Fibroblast of the conjunctiva (primary cell): ENCODE measurements around the gene CIB2.
A peak's percentile ranks its signal among the peaks of the same experiment; 100 is the strongest.

ENCODE experiments used
- DNase-seq: peaks from one replicate; pipeline ENCODE4 v3.0.0-alpha.2; 2010; ENCODE audit warnings: low read depth

The CIB2 gene

DNA sequence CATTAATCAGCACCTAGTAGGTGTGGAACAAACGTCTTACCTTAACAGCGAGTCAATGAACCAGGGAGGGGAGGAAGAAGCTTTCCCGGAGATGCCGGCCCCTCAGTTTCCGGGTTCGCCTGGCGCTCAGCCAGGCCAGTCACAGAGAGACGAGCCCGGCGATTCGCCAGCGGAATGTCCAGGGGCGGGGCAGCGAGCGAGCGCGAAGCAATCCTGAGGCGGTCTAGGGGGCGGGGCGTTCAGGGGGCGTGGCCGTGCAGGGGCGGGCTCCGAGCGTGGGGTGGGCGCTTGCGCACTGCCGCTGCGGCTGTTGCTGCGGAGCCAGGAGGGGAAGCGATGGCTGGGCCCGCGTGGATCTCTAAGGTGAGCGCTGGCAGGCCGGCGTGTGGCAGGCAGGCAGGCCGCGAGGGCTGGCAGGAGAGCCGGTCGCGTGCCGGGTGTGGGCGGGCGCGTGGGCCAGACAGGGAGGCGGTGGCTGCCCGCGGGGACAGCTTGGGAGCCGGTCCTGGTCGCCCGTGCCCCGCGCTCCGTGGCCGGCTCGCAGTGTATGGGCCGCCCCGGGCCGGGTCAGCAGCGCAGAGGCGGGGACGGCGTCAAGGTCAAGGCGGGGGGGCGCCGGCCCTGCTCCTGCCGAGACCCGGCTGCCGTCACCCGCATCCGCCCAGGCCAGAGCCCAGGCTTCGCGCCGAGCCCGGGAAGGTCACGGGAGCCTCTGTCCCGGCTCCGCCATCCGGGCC lies 18.0 kb upstream of the CIB2 start, which contains the start of gene IDH3A:
TSS of gene IDH3A (plus strand) at position 295 of the 737 bp plus-strand sequence. CDS start at position 337, 42 bp downstream.
- DNase-seq = peak; percentile 95

DNA sequence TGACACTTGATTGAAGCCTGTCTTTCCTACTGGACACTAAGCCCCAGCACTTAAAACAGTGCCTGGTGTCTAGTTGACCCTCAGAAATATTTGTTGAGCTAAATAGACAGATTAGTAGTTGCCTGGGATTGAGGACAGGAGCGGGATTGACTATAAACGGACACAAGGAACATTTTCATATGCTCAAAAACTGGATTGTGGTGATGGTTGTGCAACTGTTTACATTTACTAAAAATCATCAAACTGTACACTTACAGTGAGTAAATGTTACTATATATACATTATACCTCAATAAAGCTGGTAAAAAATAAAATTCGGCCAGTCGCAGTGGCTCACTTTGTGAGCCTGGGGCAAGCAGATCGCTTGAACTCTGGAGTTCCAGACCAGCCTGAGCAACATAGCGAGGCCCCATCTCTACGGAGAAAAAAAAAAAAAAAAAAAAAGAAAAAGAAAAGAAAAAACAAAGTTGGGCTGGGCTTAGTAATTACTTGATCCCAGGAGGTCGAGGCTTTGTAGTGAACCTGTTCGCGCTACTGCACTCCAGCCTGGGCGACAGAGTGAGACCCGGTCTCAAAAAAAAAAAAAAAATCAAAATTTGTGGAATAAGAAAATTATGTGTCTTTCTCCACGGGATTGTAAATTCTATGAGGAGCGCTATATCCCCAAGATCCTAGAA lies 17.3 kb upstream of the CIB2 start:
- no peak for DNase-seq

DNA sequence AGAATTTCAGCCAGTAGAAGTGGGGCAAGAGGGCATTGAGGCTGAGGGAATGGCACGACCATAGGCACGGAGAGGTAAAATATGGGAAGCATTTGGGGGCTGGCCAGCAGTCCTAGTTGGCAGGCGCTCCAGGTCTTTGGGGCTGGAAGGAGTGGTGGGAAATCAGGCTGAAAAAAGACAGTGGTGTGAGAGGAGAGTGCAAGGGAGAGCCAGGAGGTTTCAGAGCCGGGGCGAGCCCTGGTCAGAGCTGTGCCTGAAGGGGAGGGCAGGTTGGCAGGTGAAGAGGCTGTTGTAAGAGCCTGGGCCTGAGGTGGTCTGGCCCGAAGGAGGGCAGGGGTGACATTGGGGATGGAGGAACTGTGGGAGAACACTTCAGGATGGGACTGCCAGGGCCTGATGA lies 16.3 kb upstream of the CIB2 start:
- DNase-seq = no peak

DNA sequence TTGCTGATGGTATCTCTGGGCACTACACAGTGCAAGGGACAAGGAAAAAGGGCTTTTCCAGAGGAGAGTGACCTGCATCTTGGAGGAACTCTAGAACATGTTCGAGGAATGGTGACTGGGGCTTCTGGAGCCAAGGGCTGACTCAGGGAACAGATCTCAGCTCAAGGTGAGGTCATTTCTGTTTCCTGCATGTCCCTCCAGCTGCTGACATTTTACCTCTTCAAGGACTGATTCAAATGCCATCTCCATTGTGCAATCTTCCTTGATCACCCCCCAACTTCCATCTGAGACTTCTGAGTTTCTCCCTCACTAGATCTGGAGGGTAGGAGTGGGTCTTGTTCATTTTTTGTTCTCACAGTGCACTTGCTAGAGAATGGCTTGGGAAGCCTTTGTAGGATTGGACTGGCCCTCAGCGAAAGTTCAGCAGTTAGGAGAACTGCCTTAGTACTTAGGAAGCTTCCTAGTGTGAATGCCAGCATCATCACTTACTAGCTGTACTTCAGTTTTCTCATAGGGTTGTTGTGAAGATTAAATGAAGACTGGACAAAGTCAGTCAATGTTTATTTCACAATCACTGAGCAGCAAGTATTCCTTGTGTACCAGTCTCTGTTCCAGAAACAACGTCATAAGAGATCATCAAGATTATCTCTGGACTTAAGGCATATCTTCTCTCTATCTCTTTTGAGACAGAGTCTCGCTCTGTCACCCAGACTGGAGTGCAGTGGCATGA lies 15.3 kb upstream of the CIB2 start:
- DNase-seq = no peak

DNA sequence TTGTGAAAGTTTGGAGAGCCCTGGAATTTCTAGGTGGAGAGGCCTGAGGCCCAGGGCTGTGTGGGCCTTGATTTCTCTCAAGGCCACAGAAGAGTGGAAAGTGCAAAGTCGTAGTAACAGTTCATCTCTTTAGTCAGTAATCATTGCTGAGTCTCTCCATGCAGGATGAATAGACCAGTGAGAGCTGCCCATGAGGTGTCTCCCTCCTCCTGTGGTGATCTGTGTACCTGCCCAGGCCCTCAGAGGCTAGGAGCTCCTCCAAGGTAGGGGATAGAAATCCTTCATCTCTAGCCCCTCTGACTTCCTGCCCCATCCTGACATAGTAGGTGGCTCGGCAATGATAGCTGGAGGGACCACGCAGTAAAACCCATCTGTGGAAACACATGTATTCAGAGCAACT lies 11.1 kb upstream of the CIB2 start:
- DNase-seq = no peak

DNA sequence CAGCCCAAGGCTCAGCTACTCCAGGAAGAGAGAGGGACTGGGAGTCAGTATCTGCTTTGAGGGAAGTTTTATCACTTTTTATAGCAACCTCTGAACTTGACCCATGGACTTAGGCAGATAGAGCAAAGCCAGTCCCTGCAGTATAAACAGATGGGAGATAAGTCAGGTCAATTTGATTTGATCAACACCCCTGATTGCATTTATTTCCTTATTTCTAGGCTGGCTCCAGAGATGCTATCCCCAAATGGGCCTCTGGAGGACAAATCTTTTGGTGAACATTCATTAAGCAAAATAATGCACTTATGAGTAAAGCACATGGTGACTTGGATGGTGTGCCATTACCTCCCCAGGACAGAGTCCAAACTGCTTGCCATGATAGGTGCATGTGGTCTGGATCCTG lies 9.0 kb upstream of the CIB2 start:
- DNase-seq = no peak

DNA sequence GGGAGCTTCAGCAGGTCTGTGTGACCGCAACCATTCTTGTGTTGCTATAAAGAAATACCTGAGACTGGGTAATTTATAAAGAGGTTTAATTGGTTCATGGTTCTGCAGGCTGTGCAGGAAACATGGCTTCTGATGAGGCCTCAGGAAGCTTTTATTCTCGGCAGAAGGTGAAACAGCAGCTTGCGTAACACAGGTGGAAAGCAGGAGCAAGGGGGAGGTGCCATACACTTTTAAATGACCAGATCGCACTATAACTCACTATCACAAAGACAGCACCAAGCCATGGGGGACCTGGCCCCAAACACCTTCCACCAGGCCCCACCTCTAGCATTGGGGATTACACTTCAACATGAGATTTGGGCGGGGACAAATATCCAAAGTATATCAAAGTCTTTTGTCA lies 8.3 kb upstream of the CIB2 start:
- DNase-seq = no peak

DNA sequence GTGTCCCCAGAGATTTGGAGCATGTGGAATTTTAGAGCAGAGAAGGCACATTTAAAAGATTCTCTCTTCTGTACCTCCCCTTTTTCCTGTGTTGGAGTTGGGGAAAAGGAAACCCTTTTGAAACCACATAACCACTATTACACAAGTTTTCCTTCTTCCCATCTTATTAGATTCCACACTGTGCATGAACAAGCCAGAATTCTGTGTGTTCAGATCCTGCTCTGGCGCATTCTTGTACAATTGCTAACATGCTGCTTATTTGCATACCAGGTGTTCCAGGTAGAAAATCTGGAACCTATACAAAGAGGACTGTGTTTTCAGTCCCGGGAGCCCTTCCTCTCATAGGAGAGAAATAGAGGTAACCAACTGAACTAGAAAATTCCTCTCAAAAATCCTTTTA lies 2.6 kb upstream of the CIB2 start:
- DNase-seq = no peak

DNA sequence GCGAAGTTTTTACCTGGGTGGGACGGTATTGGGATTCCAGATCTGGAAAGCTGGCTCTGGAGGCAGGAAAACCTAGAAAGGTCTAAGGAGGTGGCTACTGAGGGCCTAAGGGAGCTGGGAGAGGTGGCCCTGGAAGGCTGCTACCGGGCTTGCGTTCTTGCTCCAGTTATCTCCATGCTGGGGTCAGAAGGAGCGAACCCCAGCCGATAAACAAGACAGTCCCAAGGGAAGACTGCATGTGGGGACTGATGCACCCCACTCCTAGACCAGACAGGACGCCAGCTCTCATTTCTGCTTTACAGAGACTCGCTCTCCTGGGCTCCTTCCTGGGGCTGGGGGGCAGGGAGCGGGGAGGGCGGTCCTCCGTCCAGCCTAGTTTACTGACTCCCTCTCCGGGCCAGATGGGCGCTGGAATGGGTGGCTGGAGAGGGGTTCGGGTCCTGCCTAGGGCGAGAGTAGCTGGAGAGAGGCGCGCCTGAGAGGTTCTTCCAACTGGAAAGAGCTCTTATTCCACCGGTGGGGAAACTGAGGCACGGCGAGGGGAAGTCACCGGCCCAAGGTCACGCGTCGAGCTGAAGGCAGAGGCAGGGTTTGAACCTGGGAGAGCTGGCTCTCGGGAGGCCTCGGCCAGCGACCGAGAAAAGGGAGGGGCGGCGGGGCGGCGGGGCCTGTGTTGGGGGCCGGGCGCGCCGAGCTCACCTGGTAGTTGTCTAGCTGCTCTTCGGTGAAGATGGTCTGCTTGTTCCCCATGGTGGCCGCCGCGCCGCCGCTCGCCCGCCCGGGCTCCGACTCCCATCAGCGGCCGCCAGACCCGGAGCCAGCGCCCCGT lies 565 bp downstream of the CIB2 start:
- DNase-seq = no peak

DNA sequence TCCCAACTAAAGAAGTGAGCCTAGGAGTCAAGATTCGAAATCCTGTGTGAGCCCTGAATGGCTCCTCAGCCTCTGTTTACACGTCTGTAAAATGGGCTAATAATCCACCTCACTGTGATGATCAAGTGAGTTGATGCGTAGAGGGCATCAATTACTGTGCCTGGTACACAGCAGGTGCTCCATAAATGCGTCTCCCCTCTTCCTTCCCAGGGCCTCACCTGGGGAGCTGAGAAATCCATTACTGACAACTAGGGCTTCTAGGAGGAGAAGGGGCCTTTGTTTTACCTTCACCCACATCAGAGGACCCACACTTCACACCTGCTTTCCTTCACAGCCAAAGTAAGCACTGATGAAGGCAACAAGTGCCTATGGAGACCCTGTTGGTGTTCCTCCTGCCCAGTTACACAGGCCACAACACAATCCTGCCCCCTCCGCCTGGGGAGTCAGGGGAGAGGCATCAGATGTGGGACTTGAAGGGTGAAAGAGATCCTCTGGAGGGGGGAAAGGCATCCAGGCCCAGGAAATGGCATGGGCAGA lies 1.4 kb downstream of the CIB2 start:
- DNase-seq = no peak

DNA sequence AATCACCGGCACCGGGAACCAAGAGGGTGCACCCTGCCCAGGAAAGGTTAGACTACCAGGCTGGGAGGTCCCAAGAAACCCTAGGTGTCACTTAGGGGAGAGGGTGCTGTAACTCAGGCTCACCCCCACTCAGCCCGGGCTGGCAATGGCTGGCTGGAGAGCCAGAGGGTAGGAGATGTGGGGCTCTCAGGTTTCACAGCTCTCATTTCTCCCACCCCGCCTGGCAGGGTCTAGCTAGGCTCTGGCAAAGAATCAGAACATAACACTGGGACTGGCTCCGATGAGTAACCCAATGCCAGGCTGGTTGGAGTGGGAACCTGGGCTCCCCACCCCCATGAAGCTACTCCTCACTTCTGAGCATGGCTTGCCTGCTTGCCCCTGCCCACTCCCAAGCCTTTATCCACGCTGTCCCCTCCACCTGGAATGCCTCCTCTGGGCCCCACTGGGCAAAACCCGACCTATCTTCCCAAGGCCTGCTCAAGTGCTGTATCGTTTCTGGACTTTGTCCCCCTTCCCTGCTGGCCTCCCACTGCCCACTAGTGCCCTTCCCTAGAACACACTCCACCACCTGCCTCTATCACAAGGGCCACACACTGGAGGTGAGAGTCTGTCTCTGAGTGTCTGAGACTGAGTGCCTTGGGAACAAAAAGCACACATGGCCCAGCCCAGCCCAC lies 2.0 kb downstream of the CIB2 start:
- no peak for DNase-seq

DNA sequence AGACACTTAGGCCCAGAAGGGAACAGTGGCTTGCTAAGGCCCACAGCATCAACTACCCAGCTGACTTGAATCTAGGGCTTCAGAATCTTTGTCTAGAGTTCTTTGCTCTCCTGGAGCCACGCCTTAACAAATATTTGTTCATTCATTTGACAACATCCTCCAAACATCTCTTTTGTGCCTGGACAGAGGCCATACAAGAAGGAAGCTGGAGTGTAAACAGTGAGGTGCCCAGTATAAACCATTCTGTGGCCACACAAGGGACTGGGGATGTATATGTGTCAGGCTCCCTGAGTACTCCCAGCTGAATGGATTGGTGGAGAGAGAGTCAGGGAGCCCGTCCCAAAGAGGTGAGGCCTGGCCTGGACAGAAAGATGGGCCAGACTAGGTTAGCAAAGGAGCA lies 3.4 kb downstream of the CIB2 start:
- no peak for DNase-seq

DNA sequence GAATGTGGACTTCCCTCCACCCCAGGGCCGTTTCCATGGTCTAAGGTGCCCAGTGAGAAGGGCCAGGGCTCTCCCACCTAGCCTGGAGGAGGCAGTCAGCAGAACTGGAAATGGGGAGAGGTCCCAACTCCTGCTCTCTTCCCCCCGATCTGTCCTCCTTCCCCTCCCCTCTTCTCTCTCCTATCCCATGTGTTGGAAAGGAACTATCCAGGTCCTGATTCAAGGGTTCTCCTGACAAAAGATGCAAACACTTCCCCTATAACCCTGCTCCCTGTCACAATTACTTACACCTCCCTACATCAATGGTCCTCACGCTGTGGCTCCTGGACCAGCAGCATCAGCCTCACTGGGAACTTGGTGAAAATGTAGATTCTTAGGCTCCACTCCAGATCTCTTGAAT lies 6.0 kb downstream of the CIB2 start:
- DNase-seq = no peak

DNA sequence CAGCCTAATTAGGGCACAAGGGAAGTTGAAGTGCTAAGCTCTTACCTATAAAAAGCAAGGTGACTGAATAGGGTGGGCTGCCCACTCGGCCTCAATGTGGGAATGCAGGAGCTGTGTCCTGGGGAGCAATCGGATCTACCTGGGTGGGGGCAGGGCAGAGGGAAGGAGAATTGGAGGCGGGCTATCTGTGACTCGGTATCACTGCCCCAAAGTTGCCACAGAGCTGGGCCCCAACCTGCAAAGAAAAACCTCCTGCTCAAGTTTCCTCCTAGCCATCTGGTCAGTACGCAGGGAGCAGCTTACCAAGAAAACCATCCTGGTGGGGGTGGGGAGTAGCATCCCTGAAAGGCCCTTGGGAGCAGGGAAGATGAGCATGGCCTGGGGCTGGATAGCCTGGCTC lies 10.7 kb downstream of the CIB2 start:
- DNase-seq = no peak

DNA sequence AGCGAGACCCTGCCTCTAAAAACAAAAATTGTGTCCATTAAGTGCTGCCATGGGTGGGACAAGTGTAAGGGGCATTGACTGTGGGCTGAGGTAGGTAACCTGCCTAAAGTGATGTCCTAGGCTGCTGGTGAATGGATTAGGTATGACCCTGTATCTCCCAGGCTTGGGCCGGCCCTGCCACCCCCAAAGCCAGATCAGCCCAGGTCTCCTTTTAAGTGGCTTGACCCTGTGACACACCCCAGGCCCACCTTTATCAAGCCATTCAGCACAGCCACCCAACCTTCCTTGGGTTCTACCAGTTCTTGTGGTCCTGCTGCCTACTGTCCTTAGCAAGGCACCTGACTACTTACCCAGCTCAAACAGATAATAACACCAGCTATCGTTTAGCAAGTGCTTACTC lies 18.7 kb downstream of the CIB2 start:
- DNase-seq = no peak

DNA sequence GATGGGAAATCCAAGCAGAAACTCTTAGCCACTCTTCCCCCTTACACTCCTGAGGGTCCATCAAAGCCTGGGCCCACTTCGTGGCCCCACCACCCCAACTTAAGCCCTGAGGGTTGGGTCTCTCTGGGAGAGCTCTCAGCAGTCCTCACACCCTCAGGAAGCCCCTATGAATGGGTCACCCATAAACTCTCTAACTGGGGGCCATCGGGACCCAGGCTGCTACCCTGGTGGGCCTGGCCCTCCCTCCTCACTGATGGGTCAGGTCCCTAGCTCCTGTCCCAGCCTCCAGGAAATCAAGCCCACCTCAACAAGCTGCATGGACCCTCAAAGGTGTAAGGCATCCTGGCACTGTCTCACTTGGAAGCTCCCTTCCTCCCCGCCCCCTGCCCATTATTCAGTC lies 19.5 kb downstream of the CIB2 start:
- no peak for DNase-seq

DNA sequence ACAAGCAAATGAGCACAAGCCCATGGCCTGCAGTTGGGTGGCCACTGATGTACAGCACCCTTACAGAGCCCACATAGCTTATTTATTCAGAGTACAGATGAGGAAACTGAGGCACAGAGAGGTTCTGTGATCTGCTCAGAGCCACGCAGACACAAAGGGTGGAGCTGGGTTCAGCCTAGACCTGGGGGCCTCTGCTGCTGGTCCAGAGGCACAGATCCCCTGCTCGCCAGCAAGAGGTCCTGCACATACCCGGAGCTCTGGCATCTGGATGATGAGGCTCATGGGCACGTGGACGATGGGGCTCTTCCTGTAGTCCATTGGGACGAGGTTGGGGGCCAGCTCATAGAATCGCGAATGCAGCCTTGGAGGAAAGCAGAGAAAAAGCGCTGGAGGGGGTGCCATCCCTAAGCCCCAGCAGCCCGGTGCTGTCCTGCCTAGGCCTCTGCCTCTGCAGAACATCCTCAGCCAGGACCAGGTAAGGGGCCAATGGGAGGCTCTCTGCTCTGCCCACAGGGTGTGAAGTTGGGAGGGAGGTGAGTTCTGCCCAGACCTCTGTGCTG lies 20.2 kb downstream of the CIB2 start:
- DNase-seq = no peak

DNA sequence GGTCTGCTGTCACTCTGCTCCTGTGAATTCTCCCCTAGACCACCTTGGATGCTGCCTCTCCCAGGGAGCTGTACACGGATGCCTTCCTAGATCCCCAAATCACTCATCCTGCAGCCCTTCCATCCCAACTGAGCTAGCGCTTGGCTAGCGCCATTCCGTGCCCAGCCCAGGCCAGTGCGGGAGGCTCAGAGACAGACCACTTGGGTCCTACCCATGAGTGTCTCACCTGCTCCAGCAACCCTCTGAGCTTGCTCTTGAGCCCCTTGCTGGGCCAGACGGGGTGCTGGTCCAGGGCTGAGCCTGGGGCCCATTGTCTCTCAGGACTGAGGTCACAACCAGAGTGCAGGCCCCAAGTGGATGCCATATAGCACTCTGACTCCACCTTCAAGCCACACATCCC lies 21.1 kb downstream of the CIB2 start:
- no peak for DNase-seq

DNA sequence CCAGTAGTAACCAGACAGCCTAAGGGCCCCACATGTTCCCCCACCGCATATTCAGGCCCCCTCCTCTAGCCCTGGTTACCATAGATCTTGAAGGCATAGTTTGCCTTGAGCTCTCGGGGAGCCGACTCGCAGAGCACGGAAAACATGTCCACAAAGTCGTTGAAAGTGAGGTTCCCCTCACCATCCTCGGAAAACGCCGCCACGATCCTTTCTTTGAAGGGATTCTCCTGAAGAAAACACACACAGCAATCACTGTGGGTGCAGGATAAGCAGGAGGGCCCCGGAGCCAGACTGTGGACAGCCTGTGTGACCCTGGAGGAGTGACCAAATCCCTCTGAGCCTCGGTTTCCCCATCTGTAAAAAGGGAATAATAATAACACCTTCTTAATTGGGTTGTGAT lies 22.1 kb downstream of the CIB2 start:
- DNase-seq = no peak

DNA sequence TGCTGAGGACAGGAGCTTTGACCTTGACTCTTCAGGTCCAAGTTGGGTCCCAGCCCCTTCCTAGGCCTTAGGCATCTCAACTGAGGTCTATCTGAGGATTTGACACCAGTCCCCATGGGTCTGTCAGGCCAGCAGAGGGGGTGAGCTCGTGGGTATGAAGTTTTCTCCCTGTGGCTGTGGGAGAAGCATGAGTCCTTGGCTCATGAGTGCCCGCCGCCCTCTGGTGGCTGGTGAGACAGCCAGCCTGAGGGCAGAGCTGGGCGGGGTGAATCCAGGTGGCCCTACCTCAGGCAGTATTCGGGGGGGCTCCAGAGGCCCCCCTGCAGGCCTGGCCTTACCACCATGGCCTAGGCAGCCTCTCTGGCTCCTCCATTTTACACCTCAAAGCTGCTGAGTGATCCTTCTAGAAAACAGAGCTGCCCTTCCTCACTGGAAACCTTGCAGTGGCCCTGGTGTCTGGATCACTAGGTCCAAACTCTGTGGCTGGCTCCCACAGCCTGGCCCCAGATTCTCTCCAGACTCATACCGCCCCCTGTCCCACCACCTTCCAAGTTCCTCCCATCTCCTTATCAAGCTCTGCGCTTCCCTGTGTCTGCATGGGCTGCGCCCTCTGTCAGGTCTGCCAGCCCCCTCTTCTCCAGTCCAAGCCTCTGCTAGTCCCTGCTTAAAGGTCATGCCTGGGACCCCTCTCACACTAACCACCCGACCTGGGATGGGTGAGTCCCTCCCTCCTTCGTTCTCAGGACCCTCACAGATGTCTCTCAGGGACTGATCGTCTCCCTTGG lies 22.8 kb downstream of the CIB2 start:
- DNase-seq = peak; percentile 77
